Stomach (tissue), 9 donors: Measurements from ENCODE around the gene CDKL1. TPM values are rescaled to one million over a fixed set of nuclear protein-coding genes. Genes with fewer than 3 reads are reported as not detected.

ENCODE experiments used
- DNase-seq, 2 donors: peaks; one replicate each; pipeline versions ENCODE4 v3.0.0 to v3.0.0-alpha.2; 2013 to 2019
- H3K27ac ChIP-seq, 5 donors: fragments of 200-600 bp in 4 of 5; sonication (generic) in 4 of 5; one replicate each; pipeline ENCODE4 v1.5.1; 2013 to 2019; ENCODE audit warnings: mild to moderate bottlenecking in 1 of 5, moderate library complexity in 1 of 5
- H3K27me3 ChIP-seq, 3 donors: fragments of 200-600 bp; sonication (generic); one replicate each; pipeline ENCODE4 v1.5.1; 2017 to 2019; ENCODE audit warnings: mixed run types in 1 of 3
- H3K36me3 ChIP-seq, 4 donors: fragments of 200-600 bp; sonication (generic); 1 replicate in 3 of 4; 2 replicates in 1 of 4; pipeline ENCODE4 v1.5.1; 2016 to 2019
- H3K4me1 ChIP-seq, 4 donors: fragments of 200-600 bp; sonication (generic); one replicate each; pipeline ENCODE4 v1.5.1; 2016 to 2019
- H3K4me3 ChIP-seq, 4 donors: fragments of 200-600 bp; sonication (generic) in 3 of 4; one replicate each; pipeline ENCODE4 v1.5.1; 2016 to 2019; ENCODE audit warnings: mild to moderate bottlenecking in 1 of 4
- H3K9me3 ChIP-seq, 4 donors: fragments of 200-600 bp; sonication (generic); one replicate each; pipeline ENCODE4 v1.5.1; 2016 to 2019
- CTCF ChIP-seq, 7 experiments: fragments of 450-650 bp in 4 of 7; fragments of 200-600 bp in 3 of 7; sonication (generic) in 3 of 7; IDR thresholded peaks; one replicate each; pipeline ENCODE4 v1.5.1; 2016 to 2019; ENCODE audit warnings: antibody characterized with exemption in 7 of 7, control low read depth in 2 of 7, mild to moderate bottlenecking in 1 of 7
- EP300 ChIP-seq: sonication (generic); formaldehyde crosslinking; IDR thresholded peaks from one replicate; pipeline ENCODE4 v1.6.1; 2017; ENCODE audit warnings: antibody characterized with exemption
- POLR2A ChIP-seq, 4 donors: fragments of 450-650 bp; IDR thresholded peaks; one replicate each; pipeline ENCODE4 v1.6.1; 2016; ENCODE audit warnings: antibody characterized with exemption in 4 of 4, control low read depth in 2 of 4, mild to moderate bottlenecking in 1 of 4, moderate library complexity in 1 of 4
- POLR2AphosphoS5 ChIP-seq, 3 donors: sonication (generic); formaldehyde crosslinking; IDR thresholded peaks; one replicate each; pipeline ENCODE4 v1.6.1; 2016; ENCODE audit warnings: antibody characterized with exemption in 3 of 3
- WGBS, 5 donors: extraction: QIAGEN DNeasy Blood & Tissue Kit in 3 of 5; methylation state at CpG; one replicate each; pipeline versions ENCODE4 v1.1.5 to v1.1.7; 2013 to 2018; 5-methylcytosine and 5-hydroxymethylcytosine counted together
- intact Hi-C: fragments of 100-400 bp; cut with DNase I; formaldehyde crosslinking; loops from one replicate; pipeline ENCODE4 v1.15.1; 2023; ENCODE audit warnings: low total_unique reads
- polyA plus RNA-seq, 3 donors: library from polyadenylated mRNA; stranded (reverse); fragments of 200-250 nt; gene quantifications; one replicate each; pipeline ENCODE4 v1.2.3, GENCODE V29; 2013
- total RNA-seq, 5 donors: library from RNA; depleted of rRNA; stranded (reverse); fragments of >200 nt; gene quantifications; one replicate each; pipeline versions ENCODE4 v1.1.0 to v1.2.3, GENCODE V29; 2014 to 2016
- donor health status: healthy with polysubstance abuse.
- donor health status: Bipolar disorder and iron deficiency.
- donor health status: healthy.

Gene CDKL1
- total and polyA plus RNA-seq, 8 donors: 0.61 to 174 (median 1.4) TPM; not detected in 1

- no peak for DNase-seq
- H3K27ac ChIP-seq: peak overlapping the region; percentile 90 to 98 (median 95)
- 1 to 4% (median 2%) methylated on average over 18 of the region's 18 CpGs for WGBS, 5 donors
- H3K4me3 ChIP-seq: peak overlapping the region; percentile 78 to 87 (median 80)
- no peaks in the 10 kb centered on the region for H3K27me3 ChIP-seq
- intact Hi-C loops: loop anchor here (5.0 kb wide), 1 partner anchor 221 kb away; the partner anchor contains the start of gene MAP4K5
- peak in 4 of 7 experiments; percentile 43 to 57 (median 52) for TF ChIP-seq CTCF (IDR thresholded peaks at IDR 0.05)
- no peak for TF ChIP-seq POLR2AphosphoS5 (IDR thresholded peaks at IDR 0.05)
- H3K4me1 ChIP-seq: peaks cover 8 to 25% (median 24%) of the 10 kb centered on the region in 4 donors
- peaks cover 0 to 3% (median 0%) of the 10 kb centered on the region in 4 donors for H3K36me3 ChIP-seq
- no peaks in the 10 kb centered on the region for H3K9me3 ChIP-seq
Measured at GRCh38 chr14:50311337-50311971, 85.2 kb downstream of the CDKL1 start.

- TF ChIP-seq CTCF (IDR thresholded peaks at IDR 0.05): no peak
- no peak for TF ChIP-seq EP300
- TF ChIP-seq POLR2AphosphoS5 (IDR thresholded peaks at IDR 0.05): no peak
- TF ChIP-seq POLR2A (IDR thresholded peaks at IDR 0.05): no peak
- Histone ChIP-seq H3K27me3 (no peaks in the 10 kb centered on the region), H3K9me3 (no peaks in the 10 kb centered on the region), H3K27ac (no peak overlapping the region), H3K4me1 (peaks cover 8 to 25% (median 24%) of the 10 kb centered on the region in 4 donors), H3K4me3 (no peak overlapping the region), H3K36me3 (peaks cover 0 to 3% (median 0%) of the 10 kb centered on the region in 4 donors)
- DNase-seq: no peak
- 87 to 96% (median 93%) methylated on average over 4 of the region's 4 CpGs for WGBS, 5 donors
- intact Hi-C loops: loop anchor here (5.0 kb wide), 1 partner anchor 222 kb away; the partner anchor contains the start of gene MAP4K5
Measured at GRCh38 chr14:50310445-50310844, 86.2 kb downstream of the CDKL1 start.

- H3K4me1 ChIP-seq: peaks cover 7 to 23% (median 21%) of the 10 kb centered on the region in 4 donors
- TF ChIP-seq EP300 (no peak), POLR2AphosphoS5 (IDR thresholded peaks at IDR 0.05) (no peak), POLR2A (IDR thresholded peaks at IDR 0.05) (no peak), CTCF (IDR thresholded peaks at IDR 0.05) (no peak)
- no peaks in the 10 kb centered on the region for H3K27me3 ChIP-seq
- H3K9me3 ChIP-seq: no peaks in the 10 kb centered on the region
- WGBS, 5 donors: 75 to 85% (median 79%) methylated on average over 4 of the region's 4 CpGs
- DNase-seq: no peak
- H3K4me3 ChIP-seq: no peak overlapping the region
- H3K27ac ChIP-seq: no peak overlapping the region
- intact Hi-C loops: no loop called here
- no peaks in the 10 kb centered on the region for H3K36me3 ChIP-seq
Measured at GRCh38 chr14:50308363-50308915, 88.2 kb downstream of the CDKL1 start.

GRCh38 chr14:50303744-50304471, 92.8 kb downstream of the CDKL1 start:
- Histone ChIP-seq H3K4me3 (no peak overlapping the region), H3K27me3 (no peaks in the 10 kb centered on the region), H3K9me3 (no peaks in the 10 kb centered on the region), H3K4me1 (no peaks in the 10 kb centered on the region), H3K27ac (no peak overlapping the region), H3K36me3 (peaks cover 0 to 14% (median 5%) of the 10 kb centered on the region in 4 donors)
- intact Hi-C loops: no loop called here
- TF ChIP-seq CTCF (IDR thresholded peaks at IDR 0.05) (no peak), POLR2AphosphoS5 (IDR thresholded peaks at IDR 0.05) (peak in 2 of 3 donors; percentile 52 to 77)
- peak; percentile 73 to 75 for DNase-seq
- 55 to 73% (median 69%) methylated on average over 7 to 8 of the region's 8 CpGs for WGBS, 5 donors
